Measurements from ENCODE around the gene IGFL3. TPM values are rescaled to one million over a fixed set of nuclear protein-coding genes. Genes with fewer than 3 reads are reported as not detected.

IGFL3 gene
- total RNA-seq, 1 donor from 2014 or later = not detected

DNA sequence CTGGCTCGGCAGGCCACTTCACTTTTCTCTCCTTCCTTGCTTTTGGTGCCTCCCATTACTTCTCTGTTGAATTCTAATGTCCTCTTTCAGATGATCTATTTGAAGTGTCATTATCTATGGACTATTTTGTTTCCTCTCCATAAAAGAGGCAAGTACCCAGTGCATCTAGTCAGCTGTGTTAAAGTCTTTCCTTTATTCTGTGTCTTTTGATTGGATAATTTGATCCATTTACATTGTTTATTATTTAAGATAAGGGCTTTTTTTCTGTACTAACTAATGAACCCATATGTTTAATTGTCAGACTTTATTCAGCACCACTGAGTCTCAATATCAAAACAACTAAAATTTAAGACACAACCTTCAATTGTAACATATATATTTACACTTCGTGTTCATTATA is 36.4 kb downstream of the IGFL3 start:
- Histone ChIP-seq H3K36me3 (ENCODE audit: control insufficient read depth, insufficient read depth, low read length) (no peaks in the 10 kb centered on the region), H3K27me3 (ENCODE audit: control insufficient read depth, insufficient read depth, low read length) (no peaks in the 10 kb centered on the region), H3K4me3 (ENCODE audit: low read depth, low read length) (no peak overlapping the region)
- no peak for DNase-seq (ENCODE audit: low read depth)
- TF ChIP-seq CTCF (IDR thresholded peaks at IDR 0.05; ENCODE audit: insufficient read depth, low read length, poor library complexity, severe bottlenecking) = no peak

DNA sequence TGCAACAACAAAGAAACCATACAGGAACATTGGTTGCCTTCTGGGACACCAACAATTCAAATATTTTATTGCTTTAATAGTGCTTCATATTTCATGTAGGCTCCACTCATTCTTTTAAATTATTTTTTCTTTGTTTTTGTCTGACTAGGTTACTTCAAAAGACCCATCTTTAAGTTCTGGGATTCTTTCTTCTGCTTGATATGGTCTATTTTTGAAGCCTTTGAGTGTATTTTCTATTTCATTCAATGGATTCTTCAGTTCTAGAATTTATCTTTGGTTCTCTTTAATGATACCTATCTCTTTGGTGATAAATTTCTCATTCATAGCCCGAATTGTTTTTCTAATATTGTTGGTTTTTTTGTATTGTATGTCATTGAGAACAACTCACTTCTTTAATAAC is 38.6 kb downstream of the IGFL3 start:
- no peak overlapping the region for H3K4me3 ChIP-seq (ENCODE audit: low read depth, low read length)
- H3K27me3 ChIP-seq (ENCODE audit: control insufficient read depth, insufficient read depth, low read length) = no peaks in the 10 kb centered on the region
- no peak for TF ChIP-seq CTCF (IDR thresholded peaks at IDR 0.05; ENCODE audit: insufficient read depth, low read length, poor library complexity, severe bottlenecking)
- no peaks in the 10 kb centered on the region for H3K36me3 ChIP-seq (ENCODE audit: control insufficient read depth, insufficient read depth, low read length)
- DNase-seq (ENCODE audit: low read depth) = no peak

- Histone ChIP-seq H3K36me3 (ENCODE audit: control insufficient read depth, insufficient read depth, low read length) (no peaks in the 10 kb centered on the region), H3K27me3 (ENCODE audit: control insufficient read depth, insufficient read depth, low read length) (peaks cover 4% of the 10 kb centered on the region), H3K4me3 (ENCODE audit: low read depth, low read length) (no peak overlapping the region)
- DNase-seq (ENCODE audit: low read depth) = no peak
- TF ChIP-seq CTCF (IDR thresholded peaks at IDR 0.05; ENCODE audit: insufficient read depth, low read length, poor library complexity, severe bottlenecking) = no peak
Observed at GRCh38 chr19:46082728-46083050, 41.8 kb downstream of the IGFL3 start.

DNA sequence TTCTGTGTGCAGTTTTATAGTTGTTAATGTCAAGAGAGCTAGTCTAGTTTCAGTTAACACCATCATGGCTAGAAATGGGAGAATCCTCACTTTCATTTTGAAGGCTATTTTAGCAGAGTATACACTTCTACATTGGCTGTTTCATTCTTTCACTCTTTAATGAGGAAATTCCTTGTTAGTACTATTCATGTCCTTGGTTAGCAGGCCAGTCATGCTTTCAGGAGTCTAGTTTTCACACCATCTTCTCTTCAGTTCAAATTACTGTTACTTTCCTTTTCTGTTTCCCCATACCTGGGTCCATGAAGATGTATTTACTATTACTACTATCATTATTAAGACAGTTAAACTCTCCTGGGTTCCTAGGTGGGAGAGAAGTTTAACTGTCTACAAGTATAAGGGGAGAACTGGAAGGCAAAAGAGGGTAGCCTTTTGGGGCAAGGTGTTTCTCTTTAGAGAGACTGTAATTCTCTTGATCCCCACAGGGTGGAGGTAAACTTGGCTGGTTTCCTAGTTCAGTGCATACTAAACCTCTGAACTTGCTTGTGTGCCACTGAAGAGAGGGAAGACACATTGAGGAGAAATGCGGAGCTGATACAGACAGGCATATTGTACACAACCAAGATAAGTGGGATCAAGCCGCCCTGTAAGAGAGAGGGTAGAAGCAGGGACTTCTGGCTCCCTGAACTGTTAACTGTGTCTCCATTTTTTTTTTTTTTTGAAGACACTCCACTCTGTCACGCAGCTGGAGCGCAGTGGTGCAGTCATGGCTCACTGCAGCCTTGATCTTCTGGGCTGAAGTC is 42.4 kb downstream of the IGFL3 start:
- peak; percentile 45 for TF ChIP-seq CTCF (IDR thresholded peaks at IDR 0.05; ENCODE audit: insufficient read depth, low read length, poor library complexity, severe bottlenecking)
- Histone ChIP-seq H3K36me3 (ENCODE audit: control insufficient read depth, insufficient read depth, low read length) (no peaks in the 10 kb centered on the region), H3K27me3 (ENCODE audit: control insufficient read depth, insufficient read depth, low read length) (peaks cover 9% of the 10 kb centered on the region), H3K4me3 (ENCODE audit: low read depth, low read length) (no peak overlapping the region)
- DNase-seq (ENCODE audit: low read depth) = no peak

- no peaks in the 10 kb centered on the region for H3K36me3 ChIP-seq (ENCODE audit: control insufficient read depth, insufficient read depth, low read length)
- no peak for TF ChIP-seq CTCF (IDR thresholded peaks at IDR 0.05; ENCODE audit: insufficient read depth, low read length, poor library complexity, severe bottlenecking)
- no peak overlapping the region for H3K4me3 ChIP-seq (ENCODE audit: low read depth, low read length)
- H3K27me3 ChIP-seq (ENCODE audit: control insufficient read depth, insufficient read depth, low read length) = peaks cover 20% of the 10 kb centered on the region
- DNase-seq (ENCODE audit: low read depth) = peak; percentile 68
Observed at GRCh38 chr19:46080561-46080960, 43.9 kb downstream of the IGFL3 start.

GRCh38 chr19:46079576-46079975 is 44.9 kb downstream of the IGFL3 start:
- peaks cover 22% of the 10 kb centered on the region for H3K27me3 ChIP-seq (ENCODE audit: control insufficient read depth, insufficient read depth, low read length)
- no peak for DNase-seq (ENCODE audit: low read depth)
- no peak for TF ChIP-seq CTCF (IDR thresholded peaks at IDR 0.05; ENCODE audit: insufficient read depth, low read length, poor library complexity, severe bottlenecking)
- H3K36me3 ChIP-seq (ENCODE audit: control insufficient read depth, insufficient read depth, low read length) = no peaks in the 10 kb centered on the region
- H3K4me3 ChIP-seq (ENCODE audit: low read depth, low read length) = no peak overlapping the region

Data from kidney epithelial cell (primary cell).